A673 (cell line): ENCODE measurements around the gene GLMP.

ENCODE experiments used
- EZH2 ChIP-seq: fragments of 200-600 bp; sonication (generic); IDR thresholded peaks from 2 replicates; pipeline ENCODE4 v1.6.1; 2017; ENCODE audit warnings: borderline replicate concordance, low read depth, mild to moderate bottlenecking, mixed read lengths, antibody characterized with exemption, low read length; ENCODE audit not compliant: poor library complexity, severe bottlenecking
- TF ChIP-seq, protein P1 (sequence below): fragments of 300-800, 200-600 bp; sonication (generic); conservative IDR thresholded peaks from 2 replicates; pipeline ENCODE4 v1.5.1; 2017; ENCODE audit warnings: low read depth, mild to moderate bottlenecking, antibody characterized with exemption, low read length, moderate library complexity, mixed read lengths

DNA sequence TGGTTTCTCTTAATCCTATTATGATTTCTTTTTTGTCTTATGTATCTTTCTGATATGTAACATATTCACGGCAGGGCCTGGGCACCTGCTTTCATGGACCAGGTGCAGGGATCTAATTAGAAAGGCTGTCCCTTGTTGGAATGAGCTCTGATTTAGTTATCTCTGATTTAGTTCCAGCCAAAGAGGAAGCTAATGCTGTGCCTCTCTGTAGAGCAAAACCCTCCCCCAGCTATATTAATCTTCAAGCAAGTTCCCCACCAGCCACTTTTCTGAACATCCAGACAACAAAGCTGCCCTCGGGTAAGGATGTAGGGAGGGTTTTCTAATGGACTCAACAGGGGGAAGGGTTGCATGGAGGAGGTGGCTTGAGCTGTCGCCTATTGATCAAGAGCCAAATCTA lies 48.9 kb upstream of the GLMP start:
- no peak for TF ChIP-seq EZH2
- TF ChIP-seq, protein P1, sequence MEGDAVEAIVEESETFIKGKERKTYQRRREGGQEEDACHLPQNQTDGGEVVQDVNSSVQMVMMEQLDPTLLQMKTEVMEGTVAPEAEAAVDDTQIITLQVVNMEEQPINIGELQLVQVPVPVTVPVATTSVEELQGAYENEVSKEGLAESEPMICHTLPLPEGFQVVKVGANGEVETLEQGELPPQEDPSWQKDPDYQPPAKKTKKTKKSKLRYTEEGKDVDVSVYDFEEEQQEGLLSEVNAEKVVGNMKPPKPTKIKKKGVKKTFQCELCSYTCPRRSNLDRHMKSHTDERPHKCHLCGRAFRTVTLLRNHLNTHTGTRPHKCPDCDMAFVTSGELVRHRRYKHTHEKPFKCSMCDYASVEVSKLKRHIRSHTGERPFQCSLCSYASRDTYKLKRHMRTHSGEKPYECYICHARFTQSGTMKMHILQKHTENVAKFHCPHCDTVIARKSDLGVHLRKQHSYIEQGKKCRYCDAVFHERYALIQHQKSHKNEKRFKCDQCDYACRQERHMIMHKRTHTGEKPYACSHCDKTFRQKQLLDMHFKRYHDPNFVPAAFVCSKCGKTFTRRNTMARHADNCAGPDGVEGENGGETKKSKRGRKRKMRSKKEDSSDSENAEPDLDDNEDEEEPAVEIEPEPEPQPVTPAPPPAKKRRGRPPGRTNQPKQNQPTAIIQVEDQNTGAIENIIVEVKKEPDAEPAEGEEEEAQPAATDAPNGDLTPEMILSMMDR: no peak
